ENCODE data around the gene AK4.

GRCh38 chr1:65206836-65207235 lies 58.8 kb downstream of the AK4 start:
- TF ChIP-seq EP300 (IDR thresholded peaks at IDR 0.05): no peak
- TF ChIP-seq POLR2AphosphoS5 (IDR thresholded peaks at IDR 0.05): no peak
